K562 (cell line): ENCODE data around the gene MILR1. TPM values are rescaled to one million over a fixed set of nuclear protein-coding genes. Genes with fewer than 3 reads are reported as not detected.

Source experiments
- CBFB ChIP-seq: sonication (generic); formaldehyde crosslinking; IDR thresholded peaks from 2 replicates; pipeline ENCODE4 v1.4.0; 2020; ENCODE audit warnings: mild to moderate bottlenecking, missing genetic modification reagents
- EGR1 ChIP-seq: fragments of 450-650 bp; conservative IDR thresholded peaks from 2 replicates; pipeline ENCODE4 v1.6.1; 2017; ENCODE audit warnings: mild to moderate bottlenecking
- EWSR1 ChIP-seq: fragments of 450-650 bp; IDR thresholded peaks from 2 replicates; pipeline ENCODE4 v1.6.1; 2018; ENCODE audit warnings: borderline replicate concordance, mild to moderate bottlenecking, low read depth, moderate library complexity; ENCODE audit not compliant: partially characterized antibody
- HNRNPH1 ChIP-seq: fragments of 200-400 bp; formaldehyde crosslinking; optimal IDR thresholded peaks from 2 replicates; pipeline ENCODE3; 2017; ENCODE audit warnings: low read depth, mild to moderate bottlenecking, low read length, moderate library complexity
- KDM1A ChIP-seq, 2 experiments: fragments of 450-650 bp; IDR thresholded peaks; 2 replicates each; pipeline ENCODE4 v1.6.1; 2016; ENCODE audit warnings: mild to moderate bottlenecking in 2 of 2
- L3MBTL2 ChIP-seq: fragments of 450-650 bp; IDR thresholded peaks from 2 replicates; pipeline ENCODE4 v1.6.1; 2016; ENCODE audit warnings: mild to moderate bottlenecking, moderate library complexity
- MCM3 ChIP-seq: fragments of 450-650 bp; IDR thresholded peaks from 2 replicates; pipeline ENCODE4 v1.6.1; 2016
- MXD1 ChIP-seq: fragments of 250-450 bp; sonication (Bioruptor Pico); IDR thresholded peaks from 2 replicates; pipeline ENCODE4 v1.8.0; 2021; ENCODE audit warnings: borderline replicate concordance, mild to moderate bottlenecking, moderate library complexity; ENCODE audit not compliant: poor library complexity, severe bottlenecking
- MYNN ChIP-seq, 2 experiments: sonication (generic); formaldehyde crosslinking in 1 of 2; IDR thresholded peaks; 2 replicates each; pipeline versions ENCODE4 v1.5.0 to v1.6.1; 2016 to 2020; ENCODE audit warnings: antibody characterized with exemption in 1 of 2, missing genetic modification reagents in 1 of 2
- NEUROD1 ChIP-seq: fragments of 150-350 bp; IDR thresholded peaks from 2 replicates; pipeline ENCODE4 v1.6.1; 2014; ENCODE audit warnings: borderline replicate concordance, low read length, low read depth; ENCODE audit not compliant: partially characterized antibody
- NFXL1 ChIP-seq: fragments of 450-650 bp; formaldehyde crosslinking; IDR thresholded peaks from 2 replicates; pipeline ENCODE4 v1.4.0; 2021; ENCODE audit warnings: mild to moderate bottlenecking
- POLR3G ChIP-seq: IDR thresholded peaks from 2 replicates; pipeline ENCODE4 v1.6.1; 2011; ENCODE audit not compliant: insufficient read length, insufficient replicate concordance; ENCODE audit errors: extremely low read depth
- SMAD4 ChIP-seq: fragments of 250-450 bp; sonication (Bioruptor Pico); conservative IDR thresholded peaks from 2 replicates; pipeline ENCODE4 v1.8.0; 2021; ENCODE audit warnings: inconsistent platforms, mild to moderate bottlenecking, moderate library complexity
- SMARCE1 ChIP-seq: fragments of 450-650 bp; IDR thresholded peaks from 2 replicates; pipeline ENCODE4 v1.7.1; 2016; ENCODE audit warnings: mild to moderate bottlenecking
- TCFL5 ChIP-seq: fragments of 250-450 bp; sonication (Bioruptor Pico); conservative IDR thresholded peaks from 2 replicates; pipeline ENCODE4 v1.6.1; 2021; ENCODE audit warnings: mild to moderate bottlenecking, moderate library complexity, matching md5 sums
- TFE3 ChIP-seq: fragments of 450-650 bp; formaldehyde crosslinking; IDR thresholded peaks from 2 replicates; pipeline ENCODE4 v1.4.0; 2020; ENCODE audit warnings: mild to moderate bottlenecking, mixed read lengths
- TRIM25 ChIP-seq: fragments of 450-650 bp; IDR thresholded peaks from 2 replicates; pipeline ENCODE4 v1.7.0; 2016; ENCODE audit warnings: borderline replicate concordance
- ZNF12 ChIP-seq: sonication (generic); formaldehyde crosslinking; IDR thresholded peaks from 2 replicates; pipeline ENCODE4 v1.4.0; 2020; ENCODE audit warnings: mild to moderate bottlenecking, missing genetic modification reagents
- ZNF584 ChIP-seq: fragments of 200-800 bp; sonication (Bioruptor generic); IDR thresholded peaks from 2 replicates; pipeline ENCODE4 v1.6.1; 2016; ENCODE audit warnings: low read depth, mild to moderate bottlenecking, missing genetic modification characterization, missing compliant biosample characterization
- polyA plus RNA-seq, 8 experiments: library from polyadenylated mRNA; depleted of rRNA in 4 of 8; stranded (reverse) in 5 of 8; unstranded in 3 of 8; fragments of >200 nt; fragmentation: Nextera tagmentation in 2 of 8; fragmentation: Illumina TruSeq in 1 of 8; extraction: Ambion mirVana in 2 of 8; extraction: Trizol in 1 of 8; gene quantifications; 2 replicates each; pipeline versions ENCODE4 v1.2.1 to v1.2.3, GENCODE V29; 2011 to 2014; ENCODE audit warnings: inconsistent platforms in 1 of 8, missing spikeins in 1 of 8
- total RNA-seq, 7 experiments: library from RNA; depleted of rRNA in 6 of 7; stranded (reverse); fragments of >200 nt in 6 of 7; fragmentation: Illumina TruSeq in 2 of 7; extraction: Trizol in 2 of 7; gene quantifications; 2 replicates each; pipeline versions ENCODE4 v1.2.1 to v1.2.3, GENCODE V29; 2011 to 2021; ENCODE audit warnings: low replicate concordance in 1 of 7
- TF ChIP-seq, protein P1 (sequence below), 3 experiments: IDR thresholded peaks in 2 of 3; conservative IDR thresholded peaks in 1 of 3; 2 replicates each; pipeline ENCODE4 v1.5.1; 2011 to 2012; ENCODE audit warnings: low read length in 3 of 3, mild to moderate bottlenecking in 3 of 3, control low read depth in 2 of 3, improper control_type of control experiment in 1 of 3, inconsistent platforms in 1 of 3, low read depth in 1 of 3, mixed read lengths in 1 of 3, moderate library complexity in 1 of 3; ENCODE audit not compliant: insufficient read depth in 2 of 3

MILR1 gene
- total and polyA plus RNA-seq, 9 of the 15 experiments (the other 6 are each of a cell fraction or from before 2014, with no cell fraction given): 3.8 to 14.1 (median 7.1) TPM

- TF ChIP-seq EGR1 (no peak), L3MBTL2 (no peak), ZNF12 (CRISPR knock-in tag) (no peak), SMARCE1 (no peak), TFE3 (CRISPR knock-in tag) (no peak), ZNF584 (no peak), SMAD4 (no peak), EWSR1 (no peak), POLR3G (no peak), MYNN (IDR thresholded peaks at IDR 0.05) (no peak), MYNN (CRISPR knock-in tag; IDR thresholded peaks at IDR 0.05) (no peak), CBFB (CRISPR knock-in tag) (no peak), KDM1A (IDR thresholded peaks at IDR 0.05) (no peak), HNRNPH1 (no peak), NEUROD1 (no peak), MCM3 (no peak), NFXL1 (CRISPR knock-in tag) (no peak), MXD1 (CRISPR knock-in tag) (no peak), TCFL5 (CRISPR knock-in tag) (no peak), TRIM25 (no peak)
- TF ChIP-seq, protein P1, sequence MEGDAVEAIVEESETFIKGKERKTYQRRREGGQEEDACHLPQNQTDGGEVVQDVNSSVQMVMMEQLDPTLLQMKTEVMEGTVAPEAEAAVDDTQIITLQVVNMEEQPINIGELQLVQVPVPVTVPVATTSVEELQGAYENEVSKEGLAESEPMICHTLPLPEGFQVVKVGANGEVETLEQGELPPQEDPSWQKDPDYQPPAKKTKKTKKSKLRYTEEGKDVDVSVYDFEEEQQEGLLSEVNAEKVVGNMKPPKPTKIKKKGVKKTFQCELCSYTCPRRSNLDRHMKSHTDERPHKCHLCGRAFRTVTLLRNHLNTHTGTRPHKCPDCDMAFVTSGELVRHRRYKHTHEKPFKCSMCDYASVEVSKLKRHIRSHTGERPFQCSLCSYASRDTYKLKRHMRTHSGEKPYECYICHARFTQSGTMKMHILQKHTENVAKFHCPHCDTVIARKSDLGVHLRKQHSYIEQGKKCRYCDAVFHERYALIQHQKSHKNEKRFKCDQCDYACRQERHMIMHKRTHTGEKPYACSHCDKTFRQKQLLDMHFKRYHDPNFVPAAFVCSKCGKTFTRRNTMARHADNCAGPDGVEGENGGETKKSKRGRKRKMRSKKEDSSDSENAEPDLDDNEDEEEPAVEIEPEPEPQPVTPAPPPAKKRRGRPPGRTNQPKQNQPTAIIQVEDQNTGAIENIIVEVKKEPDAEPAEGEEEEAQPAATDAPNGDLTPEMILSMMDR (IDR thresholded peaks at IDR 0.05 in 2 of 3, conservative IDR thresholded peaks at IDR 0.05 in 1 of 3; ENCODE audit: insufficient read depth in 2 of 3, low read depth in 1 of 3, low read length in 3 of 3): peak; percentile 54 to 65 (median 62)
These were observed 42.3 kb downstream of the MILR1 start (continued) for GRCh38 chr17:64491034-64491860.
